Measurements from ENCODE around the gene MEF2C.
"Not testable (repeated sequence)": the region's sequence is repeated elsewhere in the genome, so short reads cannot be mapped to it uniquely, and the experiment has no call there.

Gene MEF2C

GRCh38 chr5:88858392-88858791 lies 24.6 kb downstream of the MEF2C start:
- no peak for DNase-seq

GRCh38 chr5:88856381-88856780 lies 26.6 kb downstream of the MEF2C start:
- DNase-seq, result not testable (repeated sequence)

GRCh38 chr5:88854769-88855168 lies 28.2 kb downstream of the MEF2C start:
- no peak for DNase-seq

- DNase-seq, result no peak
Measured at GRCh38 chr5:88847420-88847819, 35.6 kb downstream of the MEF2C start.

GRCh38 chr5:88846434-88846833 lies 36.5 kb downstream of the MEF2C start:
- no peak for DNase-seq

GRCh38 chr5:88845081-88845697 lies 37.8 kb downstream of the MEF2C start:
- DNase-seq, result no peak

GRCh38 chr5:88842784-88843183 lies 40.2 kb downstream of the MEF2C start:
- no peak for DNase-seq

- no peak for DNase-seq
Measured at GRCh38 chr5:88841212-88841611, 41.8 kb downstream of the MEF2C start.

GRCh38 chr5:88840495-88840894 lies 42.5 kb downstream of the MEF2C start:
- no peak for DNase-seq

GRCh38 chr5:88839238-88839637 lies 43.7 kb downstream of the MEF2C start:
- no peak for DNase-seq

GRCh38 chr5:88838500-88838899 lies 44.5 kb downstream of the MEF2C start:
- DNase-seq, result no peak

- no peak for DNase-seq
Measured at GRCh38 chr5:88837817-88838216, 45.2 kb downstream of the MEF2C start.

- DNase-seq, result no peak
Measured at GRCh38 chr5:88837222-88837621, 45.8 kb downstream of the MEF2C start.

- DNase-seq, result no peak
Measured at GRCh38 chr5:88836195-88836838, 46.7 kb downstream of the MEF2C start.

GRCh38 chr5:88834499-88834898 lies 48.5 kb downstream of the MEF2C start:
- no peak for DNase-seq

GRCh38 chr5:88834131-88834462 lies 48.9 kb downstream of the MEF2C start:
- DNase-seq, result no peak

- no peak for DNase-seq
Measured at GRCh38 chr5:88833371-88834130, 49.4 kb downstream of the MEF2C start.

GRCh38 chr5:88831816-88832215 lies 51.2 kb downstream of the MEF2C start:
- no peak for DNase-seq

GRCh38 chr5:88830567-88830966 lies 52.4 kb downstream of the MEF2C start:
- DNase-seq, result no peak

GRCh38 chr5:88829775-88830174 lies 53.2 kb downstream of the MEF2C start:
- DNase-seq, result no peak

GRCh38 chr5:88829054-88829453 lies 53.9 kb downstream of the MEF2C start:
- DNase-seq, result peak; percentile 4

- DNase-seq, result no peak
Measured at GRCh38 chr5:88827997-88828396, 55.0 kb downstream of the MEF2C start.

- DNase-seq, result peak; percentile 30
Measured at GRCh38 chr5:88826646-88827585, 56.1 kb downstream of the MEF2C start.

Measured in CD4-positive, alpha-beta T cell treated with Interleukin-10 for 1 hour (primary cell).